ENCODE measurements around the gene RAPGEF6. TPM values are rescaled to one million over a fixed set of nuclear protein-coding genes. Genes with fewer than 3 reads are reported as not detected.
A peak's percentile ranks its signal among the peaks of the same experiment; 100 is the strongest.

Gene RAPGEF6
- total and polyA plus RNA-seq, 2 of the 4 experiments (the other 2 are of a cell fraction): 5.8 to 18.8 TPM

DNA sequence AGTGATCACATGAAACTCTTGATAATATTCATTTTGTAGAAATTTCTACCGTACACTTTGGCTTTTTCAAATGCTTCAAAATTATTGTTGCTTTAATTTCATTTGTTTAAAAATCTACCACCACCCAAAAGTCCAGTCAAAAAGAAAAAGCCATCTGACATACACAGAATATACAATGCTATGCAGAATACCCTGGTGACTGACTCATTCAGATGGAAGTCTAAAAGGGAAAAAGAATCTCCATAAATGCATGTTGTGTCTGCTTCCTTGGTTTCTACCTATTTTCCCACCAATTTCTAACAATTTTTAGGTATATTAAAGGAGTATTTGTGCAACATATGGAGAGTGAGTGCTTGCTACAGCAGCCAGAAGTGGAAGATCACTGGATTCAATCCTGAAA lies 9.3 kb upstream of the RAPGEF6 start:
- no peak overlapping the region for H2BK120ac ChIP-seq (ENCODE audit: low read depth, low read length)
- no peak overlapping the region for H3K27ac ChIP-seq (ENCODE audit: insufficient read depth, low read length)
- no peak overlapping the region for H2AK5ac ChIP-seq (ENCODE audit: low read depth, low read length)
- no peak overlapping the region for H3K56ac ChIP-seq (ENCODE audit: extremely low read depth, insufficient read depth, low read length)
- H2AK9ac ChIP-seq (replicated peaks; ENCODE audit: low read depth, low read length, poor library complexity): no peak overlapping the region
- ATAC-seq (ENCODE audit: low read depth) (peak; percentile 29; the same call in 1 of the 2 replicates), DNase-seq (peak; percentile 23)
- no peak overlapping the region for H4K8ac ChIP-seq (ENCODE audit: low read depth in 2 of 2, low read length in 2 of 2)
- in situ Hi-C loops (cut with MboI; ENCODE audit: low sequenced_read_pairs): no loop called here
- H3K9ac ChIP-seq (ENCODE audit: low read depth, low read length): no peak overlapping the region
- dilution Hi-C loops (cut with HindIII; ENCODE audit: low sequenced_read_pairs, unreplicated experiment): no loop called here
- no TSS peak for BruUV-seq (replicated peaks)
- peaks cover 3 to 18% of the 10 kb centered on the region in 2 experiments; a peak in 3 of 4 replicates for H3K79me1 ChIP-seq (ENCODE audit: low read depth in 1 of 2, low read length in 2 of 2)
- ChIA-PET POLR2A (ENCODE audit: unreplicated experiment) (no interaction called here), CTCF (no interaction called here)
- no peak overlapping the region for H3K18ac ChIP-seq (ENCODE audit: low read depth, low read length)
- no peak overlapping the region for H2AFZ ChIP-seq (replicated peaks; ENCODE audit: low read length, poor library complexity)
- peaks cover 11% of the 10 kb centered on the region for H3K36me3 ChIP-seq (ENCODE audit: control insufficient read depth, insufficient read depth, low read length)
- H3K4ac ChIP-seq (ENCODE audit: low read depth, low read length): no peak overlapping the region
- no peak overlapping the region for H2BK20ac ChIP-seq (ENCODE audit: low read depth, low read length)
- H3K27me3 ChIP-seq (ENCODE audit: control insufficient read depth, insufficient read depth, low read length): no peaks in the 10 kb centered on the region
- H2BK15ac ChIP-seq (ENCODE audit: low read depth, low read length): no peak overlapping the region
- H4K5ac ChIP-seq (ENCODE audit: low read depth, low read length): no peak overlapping the region
- TF ChIP-seq NFE2L2 (IDR thresholded peaks at IDR 0.05; ENCODE audit: low read depth, low read length): no peak
- no peak for TF ChIP-seq USF2 (IDR thresholded peaks at IDR 0.05; ENCODE audit: low read depth, low read length)
- TF ChIP-seq MAZ (IDR thresholded peaks at IDR 0.05; ENCODE audit: borderline replicate concordance, low read depth, low read length): no peak
- TF ChIP-seq BHLHE40 (IDR thresholded peaks at IDR 0.05; ENCODE audit: low read depth, low read length): no peak
- no peak for TF ChIP-seq RFX5 (IDR thresholded peaks at IDR 0.05; ENCODE audit: low read depth, low read length)
- no peak for TF ChIP-seq CHD1 (IDR thresholded peaks at IDR 0.05; ENCODE audit: low read depth, low read length)
- no peak for TF ChIP-seq CTCF (conservative IDR thresholded peaks at IDR 0.05; ENCODE audit: low read depth, low read length)
- no peak for TF ChIP-seq MAFK (IDR thresholded peaks at IDR 0.05; ENCODE audit: low read depth, low read length)
- intact Hi-C loops (cut with micrococcal nuclease): loop anchor here (10.0 kb wide), 1 partner anchor 210 kb away; no protein-coding TSS in a partner anchor
- H3K23ac ChIP-seq (ENCODE audit: low read depth, low read length): no peak overlapping the region
- no peak overlapping the region for H3K14ac ChIP-seq (replicated peaks; ENCODE audit: low read depth, low read length)
- H3K4me2 ChIP-seq (ENCODE audit: low read depth, low read length): no peak overlapping the region
- no peak overlapping the region for H4K91ac ChIP-seq (ENCODE audit: insufficient read depth, low read depth, low read length)
- H3K9me1 ChIP-seq (ENCODE audit: insufficient read depth, low read length): no peaks in the 10 kb centered on the region; the same call in 1 of the 2 replicates
- H2BK5ac ChIP-seq (ENCODE audit: low read depth, low read length, poor library complexity, severe bottlenecking): peak overlapping the region; percentile 4
- no peaks in the 10 kb centered on the region for H3K4me1 ChIP-seq (ENCODE audit: control insufficient read depth, insufficient read depth, low read length)
- WGBS, 2 experiments (ENCODE audit: extremely low coverage in 2 of 2, insufficient read length in 1 of 2): no CpG with 5 or more reads among the region's 1 CpG
- H4K20me1 ChIP-seq (ENCODE audit: insufficient read depth, low read length): no peaks in the 10 kb centered on the region
- no peaks in the 10 kb centered on the region for H3K9me3 ChIP-seq (ENCODE audit: control insufficient read depth, insufficient read depth, low read length)
- H3K4me3 ChIP-seq (ENCODE audit: insufficient read depth, low read depth, low read length): no peak overlapping the region

Data from IMR-90 (cell line).